ENCODE results near the gene PLA2G4D.

PLA2G4D gene

DNA sequence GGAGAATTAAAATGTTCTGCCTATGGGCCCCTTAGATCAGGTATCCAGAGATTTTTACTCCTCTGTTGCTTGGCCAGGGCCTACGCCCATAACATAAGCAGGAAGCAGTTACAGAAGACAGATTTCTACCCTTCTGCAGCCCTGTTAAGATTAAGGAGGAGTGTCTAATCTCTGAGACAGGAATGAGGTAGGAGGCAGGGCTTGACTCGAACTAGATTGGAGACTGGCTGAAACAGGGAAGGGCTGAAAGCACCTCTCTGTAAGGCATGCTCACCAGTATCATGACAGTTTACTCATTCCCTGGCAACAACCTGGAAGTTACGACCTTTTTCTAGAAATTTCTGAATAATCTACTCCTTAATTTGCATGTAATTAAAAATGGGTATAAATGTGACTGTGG lies 16.7 kb downstream of the PLA2G4D start:
- TF ChIP-seq CSDC2 (CRISPR knock-in tag; IDR thresholded peaks at IDR 0.05) (no peak), ISL1 (CRISPR knock-in tag; IDR thresholded peaks at IDR 0.05) (no peak), GLIS3 (CRISPR knock-in tag; IDR thresholded peaks at IDR 0.05) (no peak), ZFP3 (CRISPR knock-in tag; IDR thresholded peaks at IDR 0.05) (no peak), ZNF565 (CRISPR knock-in tag; conservative IDR thresholded peaks at IDR 0.05; ENCODE audit: low read depth) (no peak), BACH2 (CRISPR knock-in tag; IDR thresholded peaks at IDR 0.05; ENCODE audit: borderline replicate concordance) (no peak), TCF4 (CRISPR knock-in tag; IDR thresholded peaks at IDR 0.05; ENCODE audit: borderline replicate concordance) (no peak), ZNF8 (CRISPR knock-in tag; IDR thresholded peaks at IDR 0.05) (no peak), TOX (CRISPR knock-in tag; IDR thresholded peaks at IDR 0.05; ENCODE audit: borderline replicate concordance) (no peak), OSR1 (CRISPR knock-in tag; IDR thresholded peaks at IDR 0.05) (no peak)
- ATAC-seq: no peak

DNA sequence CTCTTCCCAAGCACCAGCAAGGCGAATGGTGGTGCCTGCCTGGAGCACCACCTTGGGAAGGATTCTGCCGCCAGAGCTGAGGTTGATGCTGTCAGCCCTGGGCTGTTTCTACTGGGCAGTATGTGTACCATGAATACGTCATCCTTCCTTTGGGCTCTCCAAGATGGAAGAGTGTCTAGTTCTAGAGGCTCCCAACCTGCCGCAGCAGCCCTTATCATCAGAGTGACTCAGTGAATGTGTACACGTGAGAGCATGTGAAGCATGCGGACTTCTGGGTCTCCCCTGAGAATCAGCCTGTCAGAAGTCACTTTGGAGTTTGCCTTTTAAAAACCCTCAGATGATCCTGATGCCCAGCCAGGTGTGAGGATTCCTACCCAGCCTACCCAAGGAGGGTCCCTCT lies 20.9 kb downstream of the PLA2G4D start:
- ATAC-seq: no peak
- TF ChIP-seq ARNTL (CRISPR knock-in tag; IDR thresholded peaks at IDR 0.05; ENCODE audit: borderline replicate concordance, low read depth) (no peak), BACH2 (CRISPR knock-in tag; IDR thresholded peaks at IDR 0.05; ENCODE audit: borderline replicate concordance) (no peak), ZNF565 (CRISPR knock-in tag; conservative IDR thresholded peaks at IDR 0.05; ENCODE audit: low read depth) (no peak), RARB (CRISPR knock-in tag; IDR thresholded peaks at IDR 0.05) (no peak), SNAI2 (CRISPR knock-in tag; IDR thresholded peaks at IDR 0.05) (no peak), ESRRG (CRISPR knock-in tag; IDR thresholded peaks at IDR 0.05) (no peak), ZC3H10 (CRISPR knock-in tag; IDR thresholded peaks at IDR 0.05) (no peak)

DNA sequence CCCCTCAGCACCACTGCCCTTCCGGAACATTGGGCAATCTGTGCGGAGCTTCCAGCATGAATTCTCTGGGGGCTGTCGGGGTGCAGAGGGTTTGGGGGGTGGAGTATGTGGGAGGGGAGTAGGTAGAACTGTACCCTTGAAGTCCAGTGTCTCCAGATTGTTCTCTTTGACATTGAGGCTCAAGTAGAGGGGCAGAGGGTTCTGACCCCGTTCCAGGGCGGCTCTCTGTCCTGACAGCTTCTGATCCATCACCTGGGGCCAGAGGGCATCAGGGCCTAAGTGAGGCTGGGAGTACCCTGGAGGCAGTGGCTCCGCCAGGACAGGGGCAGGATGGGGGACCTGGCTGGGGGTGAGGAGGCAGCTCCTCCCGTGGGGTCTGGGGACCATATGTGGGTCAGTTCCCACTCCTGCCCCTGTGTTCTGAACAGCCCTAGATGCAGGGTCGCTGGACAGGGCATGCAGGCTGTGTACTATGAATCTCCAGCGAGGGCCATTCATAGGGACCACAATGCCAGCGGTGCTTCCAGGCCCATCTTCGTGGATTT lies 22.1 kb downstream of the PLA2G4D start:
- no peak for ATAC-seq
- no peak for TF ChIP-seq PPARA (CRISPR knock-in tag; IDR thresholded peaks at IDR 0.05; ENCODE audit: borderline replicate concordance)
- TF ChIP-seq ARNTL (CRISPR knock-in tag; IDR thresholded peaks at IDR 0.05; ENCODE audit: borderline replicate concordance, low read depth): no peak
- no peak for TF ChIP-seq OSR1 (CRISPR knock-in tag; IDR thresholded peaks at IDR 0.05)
- TF ChIP-seq ZC3H10 (CRISPR knock-in tag; IDR thresholded peaks at IDR 0.05): no peak
- no peak for TF ChIP-seq ZNF565 (CRISPR knock-in tag; conservative IDR thresholded peaks at IDR 0.05; ENCODE audit: low read depth)
- no peak for TF ChIP-seq ISL1 (CRISPR knock-in tag; IDR thresholded peaks at IDR 0.05)
- no peak for TF ChIP-seq ZFP3 (CRISPR knock-in tag; IDR thresholded peaks at IDR 0.05)
- TF ChIP-seq ZNF70 (CRISPR knock-in tag; IDR thresholded peaks at IDR 0.05): no peak
- no peak for TF ChIP-seq CSDC2 (CRISPR knock-in tag; IDR thresholded peaks at IDR 0.05)
- TF ChIP-seq, protein P1, sequence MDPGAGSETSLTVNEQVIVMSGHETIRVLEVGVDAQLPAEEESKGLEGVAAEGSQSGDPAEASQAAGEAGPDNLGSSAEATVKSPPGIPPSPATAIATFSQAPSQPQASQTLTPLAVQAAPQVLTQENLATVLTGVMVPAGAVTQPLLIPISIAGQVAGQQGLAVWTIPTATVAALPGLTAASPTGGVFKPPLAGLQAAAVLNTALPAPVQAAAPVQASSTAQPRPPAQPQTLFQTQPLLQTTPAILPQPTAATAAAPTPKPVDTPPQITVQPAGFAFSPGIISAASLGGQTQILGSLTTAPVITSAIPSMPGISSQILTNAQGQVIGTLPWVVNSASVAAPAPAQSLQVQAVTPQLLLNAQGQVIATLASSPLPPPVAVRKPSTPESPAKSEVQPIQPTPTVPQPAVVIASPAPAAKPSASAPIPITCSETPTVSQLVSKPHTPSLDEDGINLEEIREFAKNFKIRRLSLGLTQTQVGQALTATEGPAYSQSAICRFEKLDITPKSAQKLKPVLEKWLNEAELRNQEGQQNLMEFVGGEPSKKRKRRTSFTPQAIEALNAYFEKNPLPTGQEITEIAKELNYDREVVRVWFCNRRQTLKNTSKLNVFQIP (CRISPR knock-in tag; IDR thresholded peaks at IDR 0.05; ENCODE audit: borderline replicate concordance, low read depth): no peak
- TF ChIP-seq TOX (CRISPR knock-in tag; IDR thresholded peaks at IDR 0.05; ENCODE audit: borderline replicate concordance): no peak
- no peak for TF ChIP-seq ZNF8 (CRISPR knock-in tag; IDR thresholded peaks at IDR 0.05)
- no peak for TF ChIP-seq ZFP30 (CRISPR knock-in tag; IDR thresholded peaks at IDR 0.05)
- TF ChIP-seq RARB (CRISPR knock-in tag; IDR thresholded peaks at IDR 0.05): no peak
- TF ChIP-seq, protein P2, sequence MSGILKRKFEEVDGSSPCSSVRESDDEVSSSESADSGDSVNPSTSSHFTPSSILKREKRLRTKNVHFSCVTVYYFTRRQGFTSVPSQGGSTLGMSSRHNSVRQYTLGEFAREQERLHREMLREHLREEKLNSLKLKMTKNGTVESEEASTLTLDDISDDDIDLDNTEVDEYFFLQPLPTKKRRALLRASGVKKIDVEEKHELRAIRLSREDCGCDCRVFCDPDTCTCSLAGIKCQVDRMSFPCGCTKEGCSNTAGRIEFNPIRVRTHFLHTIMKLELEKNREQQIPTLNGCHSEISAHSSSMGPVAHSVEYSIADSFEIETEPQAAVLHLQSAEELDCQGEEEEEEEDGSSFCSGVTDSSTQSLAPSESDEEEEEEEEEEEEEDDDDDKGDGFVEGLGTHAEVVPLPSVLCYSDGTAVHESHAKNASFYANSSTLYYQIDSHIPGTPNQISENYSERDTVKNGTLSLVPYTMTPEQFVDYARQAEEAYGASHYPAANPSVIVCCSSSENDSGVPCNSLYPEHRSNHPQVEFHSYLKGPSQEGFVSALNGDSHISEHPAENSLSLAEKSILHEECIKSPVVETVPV (CRISPR knock-in tag; IDR thresholded peaks at IDR 0.05): no peak
- TF ChIP-seq, protein P3, sequence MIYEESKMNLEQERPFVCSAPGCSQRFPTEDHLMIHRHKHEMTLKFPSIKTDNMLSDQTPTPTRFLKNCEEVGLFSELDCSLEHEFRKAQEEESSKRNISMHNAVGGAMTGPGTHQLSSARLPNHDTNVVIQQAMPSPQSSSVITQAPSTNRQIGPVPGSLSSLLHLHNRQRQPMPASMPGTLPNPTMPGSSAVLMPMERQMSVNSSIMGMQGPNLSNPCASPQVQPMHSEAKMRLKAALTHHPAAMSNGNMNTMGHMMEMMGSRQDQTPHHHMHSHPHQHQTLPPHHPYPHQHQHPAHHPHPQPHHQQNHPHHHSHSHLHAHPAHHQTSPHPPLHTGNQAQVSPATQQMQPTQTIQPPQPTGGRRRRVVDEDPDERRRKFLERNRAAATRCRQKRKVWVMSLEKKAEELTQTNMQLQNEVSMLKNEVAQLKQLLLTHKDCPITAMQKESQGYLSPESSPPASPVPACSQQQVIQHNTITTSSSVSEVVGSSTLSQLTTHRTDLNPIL (CRISPR knock-in tag; IDR thresholded peaks at IDR 0.05; ENCODE audit: low read depth): no peak

DNA sequence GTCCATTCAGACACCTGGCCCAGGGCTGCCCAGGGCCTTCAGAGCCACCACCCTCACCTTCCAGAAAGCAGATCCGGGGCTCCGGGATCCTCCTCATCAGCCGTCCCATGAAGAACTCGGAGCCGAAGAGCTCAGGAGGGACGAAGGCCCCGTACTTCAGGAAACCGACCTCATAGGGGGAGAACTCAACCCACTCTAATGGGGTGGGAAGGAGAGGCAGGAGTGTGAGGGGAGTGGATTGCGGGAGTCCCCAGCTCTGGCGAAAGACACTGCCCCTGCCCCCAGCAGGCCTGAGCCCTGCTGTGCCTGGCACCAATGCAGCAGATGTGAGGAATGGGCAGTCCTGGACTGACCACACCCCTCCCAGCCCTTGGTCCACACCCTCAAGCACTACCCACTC lies 22.6 kb downstream of the PLA2G4D start:
- no peak for ATAC-seq
- no peak for TF ChIP-seq ZNF70 (CRISPR knock-in tag; IDR thresholded peaks at IDR 0.05)
- no peak for TF ChIP-seq PPARA (CRISPR knock-in tag; IDR thresholded peaks at IDR 0.05; ENCODE audit: borderline replicate concordance)
- no peak for TF ChIP-seq TOX (CRISPR knock-in tag; IDR thresholded peaks at IDR 0.05; ENCODE audit: borderline replicate concordance)

DNA sequence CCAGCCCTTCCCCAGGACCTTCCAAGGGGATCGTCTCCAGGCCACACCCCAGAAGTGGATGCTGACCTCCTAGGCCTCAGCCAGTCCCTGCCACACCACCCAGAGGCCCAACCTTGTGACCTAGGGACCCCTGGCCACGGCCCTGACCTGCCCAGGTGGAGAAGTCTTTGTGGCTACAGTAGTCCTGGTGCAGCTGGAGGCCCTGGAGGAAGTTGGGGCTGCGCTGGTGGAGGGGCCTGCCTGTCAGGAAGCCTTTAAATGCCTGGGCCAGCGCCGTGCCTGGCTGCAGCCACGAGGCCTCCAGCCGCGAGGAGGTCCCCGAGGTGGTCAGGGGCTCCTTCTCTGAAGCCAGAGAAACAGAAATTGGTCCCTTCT lies 23.4 kb downstream of the PLA2G4D start:
- no peak for ATAC-seq
- TF ChIP-seq PPARA (CRISPR knock-in tag; IDR thresholded peaks at IDR 0.05; ENCODE audit: borderline replicate concordance) (no peak), GLIS3 (CRISPR knock-in tag; IDR thresholded peaks at IDR 0.05) (no peak), ZNF565 (CRISPR knock-in tag; conservative IDR thresholded peaks at IDR 0.05; ENCODE audit: low read depth) (no peak), RARB (CRISPR knock-in tag; IDR thresholded peaks at IDR 0.05) (no peak), SNAI2 (CRISPR knock-in tag; IDR thresholded peaks at IDR 0.05) (no peak), CSDC2 (CRISPR knock-in tag; IDR thresholded peaks at IDR 0.05) (no peak), TOX (CRISPR knock-in tag; IDR thresholded peaks at IDR 0.05; ENCODE audit: borderline replicate concordance) (no peak), ARNTL (CRISPR knock-in tag; IDR thresholded peaks at IDR 0.05; ENCODE audit: borderline replicate concordance, low read depth) (no peak), TCF4 (CRISPR knock-in tag; IDR thresholded peaks at IDR 0.05; ENCODE audit: borderline replicate concordance) (no peak)
- TF ChIP-seq, protein P1 (CRISPR knock-in tag; IDR thresholded peaks at IDR 0.05; ENCODE audit: borderline replicate concordance, low read depth): no peak
- TF ChIP-seq, protein P2 (CRISPR knock-in tag; IDR thresholded peaks at IDR 0.05): no peak
- TF ChIP-seq, protein P4, sequence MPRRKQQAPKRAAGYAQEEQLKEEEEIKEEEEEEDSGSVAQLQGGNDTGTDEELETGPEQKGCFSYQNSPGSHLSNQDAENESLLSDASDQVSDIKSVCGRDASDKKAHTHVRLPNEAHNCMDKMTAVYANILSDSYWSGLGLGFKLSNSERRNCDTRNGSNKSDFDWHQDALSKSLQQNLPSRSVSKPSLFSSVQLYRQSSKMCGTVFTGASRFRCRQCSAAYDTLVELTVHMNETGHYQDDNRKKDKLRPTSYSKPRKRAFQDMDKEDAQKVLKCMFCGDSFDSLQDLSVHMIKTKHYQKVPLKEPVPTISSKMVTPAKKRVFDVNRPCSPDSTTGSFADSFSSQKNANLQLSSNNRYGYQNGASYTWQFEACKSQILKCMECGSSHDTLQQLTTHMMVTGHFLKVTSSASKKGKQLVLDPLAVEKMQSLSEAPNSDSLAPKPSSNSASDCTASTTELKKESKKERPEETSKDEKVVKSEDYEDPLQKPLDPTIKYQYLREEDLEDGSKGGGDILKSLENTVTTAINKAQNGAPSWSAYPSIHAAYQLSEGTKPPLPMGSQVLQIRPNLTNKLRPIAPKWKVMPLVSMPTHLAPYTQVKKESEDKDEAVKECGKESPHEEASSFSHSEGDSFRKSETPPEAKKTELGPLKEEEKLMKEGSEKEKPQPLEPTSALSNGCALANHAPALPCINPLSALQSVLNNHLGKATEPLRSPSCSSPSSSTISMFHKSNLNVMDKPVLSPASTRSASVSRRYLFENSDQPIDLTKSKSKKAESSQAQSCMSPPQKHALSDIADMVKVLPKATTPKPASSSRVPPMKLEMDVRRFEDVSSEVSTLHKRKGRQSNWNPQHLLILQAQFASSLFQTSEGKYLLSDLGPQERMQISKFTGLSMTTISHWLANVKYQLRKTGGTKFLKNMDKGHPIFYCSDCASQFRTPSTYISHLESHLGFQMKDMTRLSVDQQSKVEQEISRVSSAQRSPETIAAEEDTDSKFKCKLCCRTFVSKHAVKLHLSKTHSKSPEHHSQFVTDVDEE (CRISPR knock-in tag; IDR thresholded peaks at IDR 0.05): no peak
